Thyroid gland (tissue), 4 donors: ENCODE results near the gene CCND2. TPM values are rescaled to one million over a fixed set of nuclear protein-coding genes. Genes with fewer than 3 reads are reported as not detected.

ENCODE experiments used
- DNase-seq, 2 donors: peaks; one replicate each; pipeline ENCODE4 v3.0.0-alpha.2; 2019
- H3K27ac ChIP-seq, 3 donors: fragments of 200-600 bp; sonication (generic); 1 replicate in 2 of 3; 2 replicates in 1 of 3; pipeline ENCODE4 v1.5.1; 2016 to 2019; ENCODE audit warnings: mild to moderate bottlenecking in 1 of 3, moderate library complexity in 1 of 3
- H3K27me3 ChIP-seq: fragments of 200-600 bp; sonication (generic); one replicate; pipeline ENCODE4 v1.5.1; 2019
- H3K36me3 ChIP-seq, 2 donors: fragments of 200-600 bp; sonication (generic); one replicate each; pipeline ENCODE4 v1.5.1; 2016 to 2019
- H3K4me1 ChIP-seq, 2 donors: fragments of 200-600 bp; sonication (generic); one replicate each; pipeline ENCODE4 v1.5.1; 2017 to 2019
- H3K4me3 ChIP-seq, 3 donors: fragments of 200-600 bp; sonication (generic); replicated peaks in 1 of 3; 1 replicate in 2 of 3; 2 replicates in 1 of 3; pipeline ENCODE4 v1.5.1; 2016; ENCODE audit warnings: mild to moderate bottlenecking in 1 of 3
- H3K9me3 ChIP-seq: fragments of 200-600 bp; sonication (generic); one replicate; pipeline ENCODE4 v1.5.1; 2017
- POLR2A ChIP-seq, 2 donors: fragments of 450-650 bp; IDR thresholded peaks; one replicate each; pipeline ENCODE4 v1.6.1; 2017; ENCODE audit warnings: antibody characterized with exemption in 2 of 2, mild to moderate bottlenecking in 2 of 2, moderate library complexity in 1 of 2
- WGBS, 2 donors: methylation state at CpG; one replicate each; pipeline ENCODE4 v1.1.5; 2017; 5-methylcytosine and 5-hydroxymethylcytosine counted together
- intact Hi-C: fragments of 100-400 bp; cut with DNase I; formaldehyde crosslinking; loops from one replicate; pipeline ENCODE4 v1.15.1; 2023
- total RNA-seq, 4 donors: library from RNA; depleted of rRNA; stranded (reverse); fragments of >200 nt; gene quantifications; one replicate each; pipeline ENCODE4 v1.2.3, GENCODE V29; 2016
- TF ChIP-seq, protein P1 (sequence below), 6 experiments: fragments of 200-600 bp in 3 of 6; fragments of 450-650 bp in 3 of 6; sonication (generic) in 3 of 6; IDR thresholded peaks; one replicate each; pipeline ENCODE4 v1.5.1; 2016 to 2019; ENCODE audit warnings: antibody characterized with exemption in 6 of 6, mild to moderate bottlenecking in 2 of 6, inconsistent platforms in 1 of 6, moderate library complexity in 1 of 6

Gene CCND2
- total RNA-seq: 100 to 1,000 TPM in 3 of 4 donors, 10 to 100 TPM in 1; 81.4 to 135 (median 122) TPM

DNA sequence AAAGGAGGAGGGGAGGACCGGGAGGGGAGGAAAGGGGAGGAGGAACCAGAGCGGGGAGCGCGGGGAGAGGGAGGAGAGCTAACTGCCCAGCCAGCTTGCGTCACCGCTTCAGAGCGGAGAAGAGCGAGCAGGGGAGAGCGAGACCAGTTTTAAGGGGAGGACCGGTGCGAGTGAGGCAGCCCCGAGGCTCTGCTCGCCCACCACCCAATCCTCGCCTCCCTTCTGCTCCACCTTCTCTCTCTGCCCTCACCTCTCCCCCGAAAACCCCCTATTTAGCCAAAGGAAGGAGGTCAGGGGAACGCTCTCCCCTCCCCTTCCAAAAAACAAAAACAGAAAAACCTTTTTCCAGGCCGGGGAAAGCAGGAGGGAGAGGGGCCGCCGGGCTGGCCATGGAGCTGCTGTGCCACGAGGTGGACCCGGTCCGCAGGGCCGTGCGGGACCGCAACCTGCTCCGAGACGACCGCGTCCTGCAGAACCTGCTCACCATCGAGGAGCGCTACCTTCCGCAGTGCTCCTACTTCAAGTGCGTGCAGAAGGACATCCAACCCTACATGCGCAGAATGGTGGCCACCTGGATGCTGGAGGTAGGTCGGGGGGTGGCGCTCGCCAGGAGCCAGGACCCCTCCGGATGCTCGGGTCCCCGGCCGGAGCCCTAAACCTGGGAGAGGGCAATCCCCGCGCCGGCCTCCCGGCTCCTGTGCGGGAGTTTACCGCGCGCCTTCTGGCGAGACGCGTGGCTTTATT lies at the start of gene CCND2:
Gene CCND2 (plus strand): TSS at position 111 of the 744 bp plus-strand sequence. CDS start 279 bp downstream, at position 390.
- H3K4me1 ChIP-seq: peaks cover 40 to 55% of the 10 kb centered on the region in 2 donors
- intact Hi-C loops: loop anchor here (5.0 kb wide), 1 partner anchor 1197 kb away; the partner anchor contains the start of gene TSPAN9
- H3K27me3 ChIP-seq: no peaks in the 10 kb centered on the region

DNA sequence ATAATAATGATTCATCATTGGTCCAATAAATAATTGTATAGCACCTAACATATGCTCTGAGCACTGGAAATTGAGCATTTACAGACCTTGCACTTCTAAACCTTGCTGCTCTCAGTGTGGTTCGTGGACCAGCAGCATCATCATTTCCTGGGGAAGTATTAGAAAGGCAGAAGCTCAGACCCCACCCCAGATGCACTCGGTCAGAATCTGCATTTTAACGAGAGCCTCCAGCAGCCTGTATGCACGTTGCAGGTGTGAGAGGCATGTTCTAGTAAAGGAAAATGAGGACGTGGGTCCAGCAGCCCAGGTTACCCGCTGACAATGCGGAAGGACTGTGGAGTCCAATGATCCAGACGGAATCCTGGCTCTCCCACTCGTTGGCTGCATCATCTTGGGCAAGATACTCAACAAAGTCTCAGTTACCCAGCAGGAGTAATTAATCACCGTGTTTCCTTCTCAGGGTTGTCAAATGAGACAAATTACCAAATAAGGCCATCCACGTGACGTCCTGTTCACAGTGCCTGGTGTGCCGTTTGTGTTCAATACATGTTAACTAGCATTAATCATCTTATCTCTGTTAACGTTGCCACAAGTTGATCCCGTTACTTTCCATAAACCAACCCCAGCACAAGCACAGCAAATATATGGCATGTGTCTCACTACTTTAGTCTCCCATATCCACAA lies 49.2 kb upstream of the CCND2 start:
- Histone ChIP-seq H3K9me3 (no peaks in the 10 kb centered on the region), H3K36me3 (no peaks in the 10 kb centered on the region), H3K27ac (no peak overlapping the region), H3K27me3 (no peaks in the 10 kb centered on the region), H3K4me1 (no peaks in the 10 kb centered on the region), H3K4me3 (no peak overlapping the region)
- 78% methylated on average over 15 of the region's 15 CpGs for WGBS, 2 donors
- intact Hi-C loops: no loop called here
- no peak for DNase-seq
- no peak for TF ChIP-seq POLR2A (IDR thresholded peaks at IDR 0.05)
- TF ChIP-seq, protein P1, sequence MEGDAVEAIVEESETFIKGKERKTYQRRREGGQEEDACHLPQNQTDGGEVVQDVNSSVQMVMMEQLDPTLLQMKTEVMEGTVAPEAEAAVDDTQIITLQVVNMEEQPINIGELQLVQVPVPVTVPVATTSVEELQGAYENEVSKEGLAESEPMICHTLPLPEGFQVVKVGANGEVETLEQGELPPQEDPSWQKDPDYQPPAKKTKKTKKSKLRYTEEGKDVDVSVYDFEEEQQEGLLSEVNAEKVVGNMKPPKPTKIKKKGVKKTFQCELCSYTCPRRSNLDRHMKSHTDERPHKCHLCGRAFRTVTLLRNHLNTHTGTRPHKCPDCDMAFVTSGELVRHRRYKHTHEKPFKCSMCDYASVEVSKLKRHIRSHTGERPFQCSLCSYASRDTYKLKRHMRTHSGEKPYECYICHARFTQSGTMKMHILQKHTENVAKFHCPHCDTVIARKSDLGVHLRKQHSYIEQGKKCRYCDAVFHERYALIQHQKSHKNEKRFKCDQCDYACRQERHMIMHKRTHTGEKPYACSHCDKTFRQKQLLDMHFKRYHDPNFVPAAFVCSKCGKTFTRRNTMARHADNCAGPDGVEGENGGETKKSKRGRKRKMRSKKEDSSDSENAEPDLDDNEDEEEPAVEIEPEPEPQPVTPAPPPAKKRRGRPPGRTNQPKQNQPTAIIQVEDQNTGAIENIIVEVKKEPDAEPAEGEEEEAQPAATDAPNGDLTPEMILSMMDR (IDR thresholded peaks at IDR 0.05): no peak

More for the DNA sequence above, at the start of gene CCND2:
- Histone ChIP-seq H3K36me3 (no peaks in the 10 kb centered on the region), H3K9me3 (no peaks in the 10 kb centered on the region), H3K27ac (peak within 1 kb of the TSS; percentile 82 to 97 (median 94)), H3K4me3 (peak within 1 kb of the TSS; percentile 72 to 84 (median 79))
- WGBS, 2 donors: 0 to 1% methylated on average over 17 to 29 of the region's 52 CpGs
- DNase-seq: peak; percentile 93
- TF ChIP-seq POLR2A (IDR thresholded peaks at IDR 0.05): peak; percentile 87 to 99
- TF ChIP-seq, protein P1 (IDR thresholded peaks at IDR 0.05): no peak

DNA sequence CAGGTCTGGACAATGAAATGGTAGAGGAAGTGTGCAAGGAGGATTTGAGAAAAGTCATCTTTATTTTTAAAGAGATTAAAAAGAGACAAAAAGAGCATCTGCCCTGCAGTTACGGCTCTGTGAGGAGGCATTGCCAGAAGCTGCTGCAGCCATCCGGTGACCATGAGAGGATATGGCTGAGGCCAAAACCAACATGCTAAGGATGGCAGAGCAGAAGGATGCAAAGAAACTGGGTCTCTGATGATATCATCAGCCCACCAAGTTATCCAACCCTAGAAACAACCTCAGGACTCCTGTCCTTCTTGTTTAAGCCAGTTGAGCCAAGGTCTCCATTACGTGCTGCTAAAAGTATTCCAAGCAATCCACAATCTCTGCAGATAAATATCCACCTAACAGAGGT lies 48.0 kb upstream of the CCND2 start:
- DNase-seq: no peak
- Histone ChIP-seq H3K4me1 (no peaks in the 10 kb centered on the region), H3K9me3 (no peaks in the 10 kb centered on the region), H3K36me3 (no peaks in the 10 kb centered on the region), H3K4me3 (no peak overlapping the region), H3K27ac (no peak overlapping the region), H3K27me3 (no peaks in the 10 kb centered on the region)
- intact Hi-C loops: no loop called here
- no peak for TF ChIP-seq POLR2A (IDR thresholded peaks at IDR 0.05)
- TF ChIP-seq, protein P1 (IDR thresholded peaks at IDR 0.05): no peak
- 48 to 50% methylated on average over 3 of the region's 3 CpGs for WGBS, 2 donors

DNA sequence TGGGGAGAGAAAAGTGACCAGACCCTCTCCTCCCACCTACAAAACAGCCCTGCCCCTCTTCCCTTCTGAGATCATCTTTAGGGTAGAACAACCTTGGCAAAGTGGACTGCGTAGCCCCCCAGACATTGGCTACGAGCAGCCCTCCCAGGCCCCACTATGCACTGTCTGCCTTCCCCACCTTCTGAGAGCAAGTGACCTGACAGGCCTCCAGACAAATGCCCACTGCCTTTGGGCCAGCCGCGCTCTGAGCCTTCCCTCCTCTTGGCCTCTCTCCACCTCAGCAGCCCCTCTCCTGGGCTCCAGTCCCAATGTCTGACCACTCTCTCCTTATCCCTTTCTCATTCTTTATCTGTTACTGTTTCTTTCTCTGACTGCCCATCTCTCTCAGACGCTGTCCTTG lies 46.5 kb upstream of the CCND2 start:
- Histone ChIP-seq H3K4me3 (no peak overlapping the region), H3K27ac (no peak overlapping the region), H3K36me3 (no peaks in the 10 kb centered on the region), H3K9me3 (no peaks in the 10 kb centered on the region), H3K4me1 (no peaks in the 10 kb centered on the region), H3K27me3 (no peaks in the 10 kb centered on the region)
- no peak for TF ChIP-seq POLR2A (IDR thresholded peaks at IDR 0.05)
- TF ChIP-seq, protein P1 (IDR thresholded peaks at IDR 0.05): no peak
- intact Hi-C loops: no loop called here
- no peak for DNase-seq
- 89 to 91% methylated on average over 5 of the region's 5 CpGs for WGBS, 2 donors

DNA sequence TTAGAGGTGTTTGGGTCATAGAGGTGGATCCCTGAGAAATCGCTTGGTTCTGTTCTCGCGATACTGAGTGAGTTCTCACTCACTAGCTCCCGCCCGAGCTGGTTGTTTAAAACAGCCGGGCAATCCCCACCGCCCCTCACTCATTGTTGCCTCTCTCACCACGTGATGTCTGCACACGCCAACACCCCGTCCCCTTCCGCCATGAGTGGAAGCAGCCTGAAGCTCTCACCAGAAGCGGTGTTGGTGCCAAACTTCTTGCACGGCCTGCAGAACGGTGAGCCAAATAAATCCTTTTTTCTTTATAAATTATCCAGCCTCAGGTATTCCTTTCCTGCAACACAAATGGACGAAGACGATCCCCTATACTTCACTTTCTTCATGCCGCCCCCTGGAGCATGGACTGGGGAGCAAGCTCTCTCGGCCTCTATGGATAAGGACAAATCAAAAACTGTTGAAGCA lies 45.4 kb upstream of the CCND2 start:
- no peak overlapping the region for H3K27ac ChIP-seq
- no peak for DNase-seq
- H3K9me3 ChIP-seq: no peaks in the 10 kb centered on the region
- TF ChIP-seq, protein P1 (IDR thresholded peaks at IDR 0.05): no peak
- TF ChIP-seq POLR2A (IDR thresholded peaks at IDR 0.05): no peak
- no peaks in the 10 kb centered on the region for H3K27me3 ChIP-seq
- no peak overlapping the region for H3K4me3 ChIP-seq
- no peaks in the 10 kb centered on the region for H3K4me1 ChIP-seq
- intact Hi-C loops: no loop called here
- H3K36me3 ChIP-seq: no peaks in the 10 kb centered on the region
- 75 to 77% methylated on average over 18 of the region's 18 CpGs for whole genome bisulfite sequencing, 2 donors
